GM12865 (cell line): Measurements from ENCODE around the gene TRIM38.
A peak's percentile ranks its signal among the peaks of the same experiment; 100 is the strongest.
"Not testable (repeated sequence)": the region's sequence is repeated elsewhere in the genome, so short reads cannot be mapped to it uniquely, and the experiment has no call there.

ENCODE experiments used
- DNase-seq: peaks from one replicate; pipeline ENCODE4 v3.0.0; 2010; ENCODE audit warnings: low read depth
- H3K4me3 ChIP-seq: 2 replicates; pipeline ENCODE4 v1.5.1; 2011; ENCODE audit warnings: mild to moderate bottlenecking, low read depth, low read length, control low read depth
- CTCF ChIP-seq: IDR thresholded peaks from 2 replicates; pipeline ENCODE4 v1.5.1; 2011; ENCODE audit warnings: low read length, control low read depth, low read depth, inconsistent platforms; ENCODE audit not compliant: insufficient read depth; ENCODE audit errors: missing control alignments

Gene TRIM38

GRCh38 chr6:25943887-25944286 lies 18.7 kb upstream of the TRIM38 start:
- no peak for DNase-seq
- no peak for TF ChIP-seq CTCF
- H3K4me3 ChIP-seq = no peak overlapping the region

GRCh38 chr6:25944688-25945574 lies 17.7 kb upstream of the TRIM38 start:
- DNase-seq = peak; percentile 84
- no peak for TF ChIP-seq CTCF
- no peak overlapping the region for H3K4me3 ChIP-seq

GRCh38 chr6:25945738-25946137 lies 16.9 kb upstream of the TRIM38 start:
- not testable (repeated sequence) for H3K4me3 ChIP-seq

GRCh38 chr6:25946631-25947030 lies 16.0 kb upstream of the TRIM38 start:
- DNase-seq = no peak
- no peak overlapping the region for H3K4me3 ChIP-seq
- TF ChIP-seq CTCF = no peak

More at GRCh38 chr6:25945738-25946137, 16.9 kb upstream of the TRIM38 start:
- not testable (repeated sequence) for DNase-seq

- H3K4me3 ChIP-seq, DNase-seq: not testable (repeated sequence)
These were observed 15.1 kb upstream of the TRIM38 start for GRCh38 chr6:25947492-25947891.

- TF ChIP-seq CTCF = no peak
- H3K4me3 ChIP-seq = no peak overlapping the region
- DNase-seq = no peak
These were observed 12.9 kb upstream of the TRIM38 start for GRCh38 chr6:25949695-25950094.

- no peak overlapping the region for H3K4me3 ChIP-seq
- DNase-seq = no peak
- TF ChIP-seq CTCF = no peak
These were observed 12.3 kb upstream of the TRIM38 start for GRCh38 chr6:25950297-25950696.

GRCh38 chr6:25951296-25952032 lies 11.1 kb upstream of the TRIM38 start:
- H3K4me3 ChIP-seq = no peak overlapping the region
- no peak for TF ChIP-seq CTCF

More at GRCh38 chr6:25951296-25952032, 11.1 kb upstream of the TRIM38 start:
- no peak for DNase-seq
